ENCODE results near the gene ARHGAP28. TPM values are rescaled to one million over a fixed set of nuclear protein-coding genes. Genes with fewer than 3 reads are reported as not detected.

ARHGAP28 gene
- total and polyA plus RNA-seq, 2 of the 13 experiments (the other 11 are each of a cell fraction or from before 2014, with no cell fraction given), result not detected

DNA sequence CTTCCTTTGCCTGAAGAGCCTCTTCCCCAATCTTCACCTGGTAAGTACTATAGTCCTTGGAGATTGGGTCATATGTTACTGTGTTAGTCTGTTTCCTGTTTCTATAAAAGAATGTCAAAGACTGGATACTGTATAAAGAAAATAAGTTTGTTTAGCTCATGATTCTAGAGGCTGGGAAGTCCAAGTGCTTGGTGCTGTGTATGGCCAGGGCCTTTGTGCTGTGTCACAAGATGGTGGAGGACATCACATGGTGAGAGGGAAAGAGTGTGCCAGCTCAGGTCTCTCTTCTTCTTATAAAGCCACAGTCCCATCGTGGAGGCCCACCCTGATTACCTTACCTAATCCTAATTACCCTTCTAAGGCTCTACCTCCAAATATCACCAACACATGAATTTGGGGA, 20.9 kb downstream of the ARHGAP28 start:
- DNase-seq (ENCODE audit: low spot score) (no peak), FAIRE-seq (no peak), ATAC-seq (no peak)
- Histone ChIP-seq H3K36me3 (replicated peaks in 1 of 2; ENCODE audit: control insufficient read depth in 1 of 2, insufficient read depth in 2 of 2, low read length in 2 of 2) (no peaks in the 10 kb centered on the region), H3K9me3 (ENCODE audit: low read length) (no peaks in the 10 kb centered on the region), H3K9ac (ENCODE audit: insufficient read depth, low read depth, low read length) (no peak overlapping the region), H2AFZ (ENCODE audit: low read length) (no peak overlapping the region), H3K79me2 (ENCODE audit: insufficient read depth, low read length) (no peaks in the 10 kb centered on the region), H4K20me1 (ENCODE audit: insufficient read depth, low read length) (no peaks in the 10 kb centered on the region), H3K27ac (ENCODE audit: extremely low read length, insufficient read depth, low read length) (no peak overlapping the region), H3K4me3 (replicated peaks in 1 of 3; ENCODE audit: insufficient read depth in 1 of 3, low read depth in 2 of 3, low read length in 3 of 3) (no peak overlapping the region), H3K4me2 (ENCODE audit: low read depth, low read length) (no peak overlapping the region), H3K4me1 (ENCODE audit: insufficient read depth, low read length) (no peaks in the 10 kb centered on the region), H3K27me3 (ENCODE audit: control insufficient read depth in 1 of 2, insufficient read depth in 2 of 2, low read length in 2 of 2) (no peaks in the 10 kb centered on the region)
- TF ChIP-seq ZNF512 (CRISPR knock-in tag; IDR thresholded peaks at IDR 0.05) (no peak), ZNF564 (CRISPR knock-in tag; IDR thresholded peaks at IDR 0.05) (peak; percentile 84; the same call in 1 of the 2 replicates)
- CTCF ChIA-PET (ENCODE audit: low intra/inter-chr PET ratio, low total read pairs), result no interaction called here
- POLR2A ChIA-PET, result no interaction called here
- BruUV-seq (replicated peaks), result no TSS peak
- intact Hi-C loops (cut with micrococcal nuclease; ENCODE audit: unreplicated experiment), result no loop called here
- 0% methylated on average over 1 of the region's 1 CpG for WGBS (ENCODE audit: low lambda C conversion rate)
- in situ Hi-C loops (cut with HindIII; ENCODE audit: extremely low pct_ligation_motif_present, low pct_unique_long_range_greater_than_20kb), result no loop called here

GRCh38 chr18:6751222-6751621, 21.7 kb downstream of the ARHGAP28 start:
- no peaks in the 10 kb centered on the region for H3K79me2 ChIP-seq (ENCODE audit: insufficient read depth, low read length)
- in situ Hi-C loops (cut with HindIII; ENCODE audit: extremely low pct_ligation_motif_present, low pct_unique_long_range_greater_than_20kb) (no loop called here), intact Hi-C loops (cut with micrococcal nuclease; ENCODE audit: unreplicated experiment) (no loop called here)
- H3K9ac ChIP-seq (ENCODE audit: insufficient read depth, low read depth, low read length), result no peak overlapping the region
- no peaks in the 10 kb centered on the region for H3K4me1 ChIP-seq (ENCODE audit: insufficient read depth, low read length)
- no peak for DNase-seq (ENCODE audit: low spot score)
- H3K4me2 ChIP-seq (ENCODE audit: low read depth, low read length), result no peak overlapping the region
- H2AFZ ChIP-seq (ENCODE audit: low read length), result no peak overlapping the region
- no peak overlapping the region for H3K27ac ChIP-seq (ENCODE audit: extremely low read length, insufficient read depth, low read length)
- WGBS (ENCODE audit: low lambda C conversion rate), result 9% methylated on average over 2 of the region's 2 CpGs
- ATAC-seq, result no peak
- ChIA-PET CTCF (ENCODE audit: low intra/inter-chr PET ratio, low total read pairs) (no interaction called here), POLR2A (no interaction called here)
- H3K27me3 ChIP-seq (ENCODE audit: control insufficient read depth in 1 of 2, insufficient read depth in 2 of 2, low read length in 2 of 2), result no peaks in the 10 kb centered on the region
- no peaks in the 10 kb centered on the region for H3K36me3 ChIP-seq (replicated peaks in 1 of 2; ENCODE audit: control insufficient read depth in 1 of 2, insufficient read depth in 2 of 2, low read length in 2 of 2)
- H3K4me3 ChIP-seq (replicated peaks in 1 of 3; ENCODE audit: insufficient read depth in 1 of 3, low read depth in 2 of 3, low read length in 3 of 3), result no peak overlapping the region
- no peaks in the 10 kb centered on the region for H3K9me3 ChIP-seq (ENCODE audit: low read length)
- no peak for FAIRE-seq
- H4K20me1 ChIP-seq (ENCODE audit: insufficient read depth, low read length), result no peaks in the 10 kb centered on the region
- no TSS peak for BruUV-seq (replicated peaks)
- TF ChIP-seq ZNF432 (CRISPR knock-in tag; IDR thresholded peaks at IDR 0.05; ENCODE audit: borderline replicate concordance) (no peak), ZBTB7B (CRISPR knock-in tag; IDR thresholded peaks at IDR 0.05) (no peak), ZNF260 (CRISPR knock-in tag; IDR thresholded peaks at IDR 0.05; ENCODE audit: borderline replicate concordance, low read depth) (no peak), ZNF180 (CRISPR knock-in tag; IDR thresholded peaks at IDR 0.05; ENCODE audit: borderline replicate concordance, low read depth) (no peak), ZNF142 (CRISPR knock-in tag; IDR thresholded peaks at IDR 0.05) (no peak), MAFF (IDR thresholded peaks at IDR 0.05; ENCODE audit: low read depth, low read length) (no peak), HNF4G (IDR thresholded peaks at IDR 0.05; ENCODE audit: borderline replicate concordance, low read depth, low read length) (no peak), HNF4G (CRISPR knock-in tag; IDR thresholded peaks at IDR 0.05; ENCODE audit: borderline replicate concordance, low read depth) (no peak)
- TF ChIP-seq, protein P1, sequence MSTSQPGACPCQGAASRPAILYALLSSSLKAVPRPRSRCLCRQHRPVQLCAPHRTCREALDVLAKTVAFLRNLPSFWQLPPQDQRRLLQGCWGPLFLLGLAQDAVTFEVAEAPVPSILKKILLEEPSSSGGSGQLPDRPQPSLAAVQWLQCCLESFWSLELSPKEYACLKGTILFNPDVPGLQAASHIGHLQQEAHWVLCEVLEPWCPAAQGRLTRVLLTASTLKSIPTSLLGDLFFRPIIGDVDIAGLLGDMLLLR (CRISPR knock-in tag; IDR thresholded peaks at IDR 0.05), result no peak

Measured in HepG2 (cell line).